HepG2 (cell line): ENCODE data around the gene SMAD3. TPM values are rescaled to one million over a fixed set of nuclear protein-coding genes. Genes with fewer than 3 reads are reported as not detected.

ENCODE experiments used
- AGO2 ChIP-seq: fragments of 200-400 bp; formaldehyde crosslinking; optimal IDR thresholded peaks from 2 replicates; pipeline ENCODE3; 2017; ENCODE audit warnings: mild to moderate bottlenecking, low read depth, low read length, moderate library complexity
- ARID2 ChIP-seq: sonication (generic); formaldehyde crosslinking; IDR thresholded peaks from 2 replicates; pipeline ENCODE4 v1.8.1; 2022; ENCODE audit warnings: mild to moderate bottlenecking, missing genetic modification reagents, borderline replicate concordance
- CCDC6 ChIP-seq: sonication (generic); formaldehyde crosslinking; IDR thresholded peaks from 2 replicates; pipeline ENCODE4 v1.8.1; 2022; ENCODE audit warnings: mild to moderate bottlenecking, missing genetic modification reagents, moderate library complexity
- CSRNP2 ChIP-seq: sonication (generic); formaldehyde crosslinking; conservative IDR thresholded peaks from 2 replicates; pipeline ENCODE4 v1.8.0; 2022; ENCODE audit warnings: low read depth, missing genetic modification reagents
- DPF2 ChIP-seq: sonication (generic); formaldehyde crosslinking; IDR thresholded peaks from 2 replicates; pipeline ENCODE4 v1.4.0; 2020; ENCODE audit warnings: mild to moderate bottlenecking, low read depth, missing genetic modification reagents, borderline replicate concordance
- ELF1 ChIP-seq: sonication (generic); formaldehyde crosslinking; IDR thresholded peaks from 2 replicates; pipeline ENCODE4 v1.4.0; 2020; ENCODE audit warnings: missing genetic modification reagents
- FOXM1 ChIP-seq: sonication (generic); formaldehyde crosslinking; IDR thresholded peaks from 2 replicates; pipeline ENCODE4 v1.5.0; 2020; ENCODE audit warnings: missing genetic modification reagents
- HDAC2 ChIP-seq: sonication (generic); formaldehyde crosslinking; IDR thresholded peaks from 2 replicates; pipeline ENCODE4 v1.4.0; 2020; ENCODE audit warnings: missing genetic modification reagents
- ISL2 ChIP-seq: sonication (generic); formaldehyde crosslinking; IDR thresholded peaks from 2 replicates; pipeline ENCODE4 v1.5.0; 2020; ENCODE audit warnings: missing genetic modification reagents
- KLF15 ChIP-seq: sonication (generic); formaldehyde crosslinking; IDR thresholded peaks from 2 replicates; pipeline ENCODE4 v1.8.1; 2023; ENCODE audit warnings: borderline replicate concordance, mild to moderate bottlenecking, inconsistent platforms, missing genetic modification reagents, mixed read lengths
- KLF16 ChIP-seq, 2 experiments: sonication (generic) in 1 of 2; formaldehyde crosslinking in 1 of 2; IDR thresholded peaks; 2 replicates each; pipeline versions ENCODE4 v1.6.1 to v1.8.0; 2016 to 2023; ENCODE audit warnings: missing genetic modification reagents in 2 of 2, missing compliant biosample characterization in 1 of 2
- MIER2 ChIP-seq: IDR thresholded peaks from 2 replicates; pipeline ENCODE4 v1.6.1; 2016; ENCODE audit warnings: missing biosample characterization, missing genetic modification reagents
- SRSF4 ChIP-seq: fragments of 200-400 bp; formaldehyde crosslinking; IDR thresholded peaks from one replicate; pipeline ENCODE4 v1.6.1; 2018; ENCODE audit warnings: mild to moderate bottlenecking, low read depth, low read length, moderate library complexity; ENCODE audit not compliant: poor library complexity, severe bottlenecking
- ZFP37 ChIP-seq: sonication (generic); formaldehyde crosslinking; IDR thresholded peaks from 2 replicates; pipeline ENCODE4 v1.4.0; 2020; ENCODE audit warnings: missing genetic modification reagents, borderline replicate concordance
- ZFP91 ChIP-seq: sonication (generic); formaldehyde crosslinking; IDR thresholded peaks from 2 replicates; pipeline ENCODE4 v1.9.0; 2022; ENCODE audit warnings: missing genetic modification reagents, mild to moderate bottlenecking, borderline replicate concordance
- ZNF501 ChIP-seq: sonication (generic); formaldehyde crosslinking; IDR thresholded peaks from 2 replicates; pipeline ENCODE4 v1.5.1; 2020; ENCODE audit warnings: mild to moderate bottlenecking, moderate library complexity, missing genetic modification reagents
- ZNF564 ChIP-seq: sonication (generic); formaldehyde crosslinking; IDR thresholded peaks from 2 replicates; pipeline ENCODE4 v1.8.1; 2023; ENCODE audit warnings: mild to moderate bottlenecking, missing genetic modification reagents
- ZNF800 ChIP-seq: sonication (generic); formaldehyde crosslinking; IDR thresholded peaks from 2 replicates; pipeline ENCODE4 v1.4.0; 2020; ENCODE audit warnings: missing genetic modification reagents
- polyA plus RNA-seq, 8 experiments: library from polyadenylated mRNA; depleted of rRNA in 3 of 8; stranded (reverse) in 7 of 8; unstranded in 1 of 8; fragments of >200 nt; fragmentation: Illumina TruSeq in 4 of 8; extraction: Trizol in 4 of 8; gene quantifications; 2 replicates each; pipeline versions ENCODE4 v1.2.1 to v1.2.3, GENCODE V29; 2011 to 2016; ENCODE audit warnings: low read depth in 4 of 8, missing spikeins in 1 of 8, mixed read lengths in 1 of 8; ENCODE audit not compliant: insufficient read depth in 1 of 8
- total RNA-seq, 5 experiments: library from RNA; depleted of rRNA; stranded (reverse); fragments of >200 nt; fragmentation: Illumina TruSeq; extraction: Trizol; gene quantifications; 2 replicates each; pipeline ENCODE4 v1.2.3, GENCODE V29; 2016; ENCODE audit warnings: low read depth in 1 of 5
- TF ChIP-seq, protein P1 (sequence below): sonication (generic); formaldehyde crosslinking; IDR thresholded peaks from 2 replicates; pipeline ENCODE4 v1.4.0; 2020; ENCODE audit warnings: missing genetic modification reagents
- TF ChIP-seq, protein P2 (sequence below): IDR thresholded peaks from 2 replicates; pipeline ENCODE4 v1.6.1; 2016; ENCODE audit warnings: mild to moderate bottlenecking, missing biosample characterization, missing genetic modification reagents

SMAD3 gene
- total and polyA plus RNA-seq, 2 of the 13 experiments (the other 11 are each of a cell fraction or from before 2014, with no cell fraction given) = 8.6 to 56.3 TPM

DNA sequence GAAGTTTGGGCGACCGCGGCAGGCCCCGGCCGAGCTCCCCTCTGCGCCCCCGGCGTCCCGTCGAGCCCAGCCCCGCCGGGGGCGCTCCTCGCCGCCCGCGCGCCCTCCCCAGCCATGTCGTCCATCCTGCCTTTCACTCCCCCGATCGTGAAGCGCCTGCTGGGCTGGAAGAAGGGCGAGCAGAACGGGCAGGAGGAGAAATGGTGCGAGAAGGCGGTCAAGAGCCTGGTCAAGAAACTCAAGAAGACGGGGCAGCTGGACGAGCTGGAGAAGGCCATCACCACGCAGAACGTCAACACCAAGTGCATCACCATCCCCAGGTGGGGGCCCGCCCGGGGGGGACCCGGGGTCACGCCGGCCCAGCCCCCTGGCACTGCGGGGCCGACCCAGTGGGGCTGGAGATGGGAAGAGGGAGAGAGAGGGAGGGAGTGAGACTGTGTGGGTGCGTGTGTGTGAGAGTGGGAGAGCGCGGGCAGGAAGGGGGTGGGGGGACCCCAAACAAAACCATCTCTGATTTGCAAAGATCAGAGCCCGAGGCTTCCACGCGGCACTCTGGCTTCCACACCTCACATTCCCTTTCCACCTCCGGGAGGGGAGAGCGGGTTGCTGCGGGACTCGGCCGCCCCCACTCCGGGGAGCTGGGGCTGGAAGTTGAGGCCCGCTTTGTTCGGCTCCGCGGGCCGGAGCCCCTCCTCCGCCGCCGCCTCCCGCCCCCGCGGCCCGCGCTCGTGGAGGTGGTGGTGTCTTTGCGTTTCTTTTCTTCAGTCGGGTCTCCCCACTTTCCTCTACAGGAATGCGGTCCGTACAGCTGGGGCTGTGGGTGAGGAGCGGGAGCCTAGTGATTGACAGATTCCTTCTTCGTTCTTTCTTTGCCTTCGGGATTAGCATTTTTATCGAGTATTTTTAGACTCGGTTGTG lies 898 bp downstream of the SMAD3 start (continued):
- TF ChIP-seq ISL2 = 0 out of 2 replicates have a peak, but pooled peaks have one; percentile 8
- TF ChIP-seq DPF2 (CRISPR knock-in tag) = no peak
- TF ChIP-seq ARID2 (CRISPR knock-in tag) = 0 out of 2 replicates have a peak, but pooled peaks have one; percentile 35
- TF ChIP-seq ZNF564 (CRISPR knock-in tag) = no peak; the same call in 1 of the 2 replicates
- no peak for TF ChIP-seq MIER2 (CRISPR knock-in tag)
- no peak for TF ChIP-seq KLF15 (CRISPR knock-in tag)
- no peak for TF ChIP-seq ELF1 (CRISPR knock-in tag)
- peak; percentile 45; the same call in 1 of the 2 replicates for TF ChIP-seq ZFP91 (CRISPR knock-in tag)
- peak; percentile 66 for TF ChIP-seq AGO2
- 0 out of 2 replicates have a peak, but pooled peaks have one; percentile 19 for TF ChIP-seq ZNF501 (CRISPR knock-in tag)
- TF ChIP-seq ZFP37 (CRISPR knock-in tag) = 0 out of 2 replicates have a peak, but pooled peaks have one; percentile 27
- no peak for TF ChIP-seq CSRNP2 (CRISPR knock-in tag)
- TF ChIP-seq HDAC2 (CRISPR knock-in tag) = 0 out of 2 replicates have a peak, but pooled peaks have one; percentile 32
- TF ChIP-seq, protein P1, sequence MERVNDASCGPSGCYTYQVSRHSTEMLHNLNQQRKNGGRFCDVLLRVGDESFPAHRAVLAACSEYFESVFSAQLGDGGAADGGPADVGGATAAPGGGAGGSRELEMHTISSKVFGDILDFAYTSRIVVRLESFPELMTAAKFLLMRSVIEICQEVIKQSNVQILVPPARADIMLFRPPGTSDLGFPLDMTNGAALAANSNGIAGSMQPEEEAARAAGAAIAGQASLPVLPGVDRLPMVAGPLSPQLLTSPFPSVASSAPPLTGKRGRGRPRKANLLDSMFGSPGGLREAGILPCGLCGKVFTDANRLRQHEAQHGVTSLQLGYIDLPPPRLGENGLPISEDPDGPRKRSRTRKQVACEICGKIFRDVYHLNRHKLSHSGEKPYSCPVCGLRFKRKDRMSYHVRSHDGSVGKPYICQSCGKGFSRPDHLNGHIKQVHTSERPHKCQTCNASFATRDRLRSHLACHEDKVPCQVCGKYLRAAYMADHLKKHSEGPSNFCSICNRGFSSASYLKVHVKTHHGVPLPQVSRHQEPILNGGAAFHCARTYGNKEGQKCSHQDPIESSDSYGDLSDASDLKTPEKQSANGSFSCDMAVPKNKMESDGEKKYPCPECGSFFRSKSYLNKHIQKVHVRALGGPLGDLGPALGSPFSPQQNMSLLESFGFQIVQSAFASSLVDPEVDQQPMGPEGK (CRISPR knock-in tag) = peak; percentile 82
- TF ChIP-seq SRSF4 = no peak
- TF ChIP-seq, protein P2, sequence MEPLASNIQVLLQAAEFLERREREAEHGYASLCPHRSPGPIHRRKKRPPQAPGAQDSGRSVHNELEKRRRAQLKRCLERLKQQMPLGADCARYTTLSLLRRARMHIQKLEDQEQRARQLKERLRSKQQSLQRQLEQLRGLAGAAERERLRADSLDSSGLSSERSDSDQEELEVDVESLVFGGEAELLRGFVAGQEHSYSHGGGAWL (CRISPR knock-in tag) = 0 out of 2 replicates have a peak, but pooled peaks have one; percentile 54
- TF ChIP-seq FOXM1 (CRISPR knock-in tag) = no peak
- no peak for TF ChIP-seq ZNF800
- peak in 1 of 2 experiments; percentile 41; a peak in 1 of 4 replicates for TF ChIP-seq KLF16 (CRISPR knock-in tag; IDR thresholded peaks at IDR 0.05)
- TF ChIP-seq CCDC6 (CRISPR knock-in tag) = 0 out of 2 replicates have a peak, but pooled peaks have one; percentile 29
